Measurements from ENCODE around the gene TSPO. TPM values are rescaled to one million over a fixed set of nuclear protein-coding genes. Genes with fewer than 3 reads are reported as not detected.

TSPO gene
- total RNA-seq, 3 donors from 2014 or later (not counting 1 experiment from before 2014, with no cell fraction given), result 52.1 to 81.7 (median 59.3) TPM

- intact Hi-C loops (cut with micrococcal nuclease), result no loop called here
- H3K27me3 Mint-ChIP-seq (ENCODE audit: low read depth in 2 of 2), result no peaks in the 10 kb centered on the region
- DNase-seq (no peak), ATAC-seq (no peak)
- Histone ChIP-seq H3K4me1 (ENCODE audit: control insufficient read depth, insufficient read depth, low read length) (peaks cover 18% of the 10 kb centered on the region), H3K4me3 (ENCODE audit: low read length) (no peak overlapping the region), H3K27ac (ENCODE audit: low read length) (no peak overlapping the region), H3K36me3 (ENCODE audit: control insufficient read depth, insufficient read depth, low read length) (no peaks in the 10 kb centered on the region), H3K27me3 (ENCODE audit: control insufficient read depth, insufficient read depth, low read length) (no peaks in the 10 kb centered on the region), H3K9me3 (ENCODE audit: control insufficient read depth, insufficient read depth, low read length) (peaks cover 8% of the 10 kb centered on the region)
- no peak for TF ChIP-seq CTCF (IDR thresholded peaks at IDR 0.05)
- H3K4me3 Mint-ChIP-seq, result no peak overlapping the region
- H3K36me3 Mint-ChIP-seq, result no peaks in the 10 kb centered on the region
- H3K9me3 Mint-ChIP-seq, result no peaks in the 10 kb centered on the region
- peaks cover 0 to 21% of the 10 kb centered on the region in 2 donors for H3K4me1 Mint-ChIP-seq
- WGBS (ENCODE audit: insufficient coverage), result 90% methylated on average over 22 of the region's 22 CpGs
- H3K27ac Mint-ChIP-seq, result no peak overlapping the region
Measured at GRCh38 chr22:43209971-43210370, 58.6 kb downstream of the TSPO start.

- Histone ChIP-seq H3K27ac (ENCODE audit: low read length) (no peak overlapping the region), H3K36me3 (ENCODE audit: control insufficient read depth, insufficient read depth, low read length) (no peaks in the 10 kb centered on the region), H3K27me3 (ENCODE audit: control insufficient read depth, insufficient read depth, low read length) (no peaks in the 10 kb centered on the region), H3K9me3 (ENCODE audit: control insufficient read depth, insufficient read depth, low read length) (peaks cover 1% of the 10 kb centered on the region), H3K4me3 (ENCODE audit: low read length) (no peak overlapping the region), H3K4me1 (ENCODE audit: control insufficient read depth, insufficient read depth, low read length) (peaks cover 13% of the 10 kb centered on the region)
- no peak overlapping the region for H3K27ac Mint-ChIP-seq
- H3K9me3 Mint-ChIP-seq, result no peaks in the 10 kb centered on the region
- H3K4me3 Mint-ChIP-seq, result no peak overlapping the region
- ATAC-seq, result no peak
- no peak for DNase-seq
- WGBS (ENCODE audit: insufficient coverage), result 89% methylated on average over 34 of the region's 34 CpGs
- TF ChIP-seq CTCF (IDR thresholded peaks at IDR 0.05), result no peak
- H3K36me3 Mint-ChIP-seq, result no peaks in the 10 kb centered on the region
- H3K27me3 Mint-ChIP-seq (ENCODE audit: low read depth in 2 of 2), result peaks cover 0 to 4% of the 10 kb centered on the region in 2 donors
- peaks cover 0 to 16% of the 10 kb centered on the region in 2 donors for H3K4me1 Mint-ChIP-seq
- intact Hi-C loops (cut with micrococcal nuclease), result no loop called here
Measured at GRCh38 chr22:43210631-43211515, 59.5 kb downstream of the TSPO start.

GRCh38 chr22:43211941-43212433 lies 60.6 kb downstream of the TSPO start:
- Histone ChIP-seq H3K27ac (ENCODE audit: low read length) (no peak overlapping the region), H3K4me3 (ENCODE audit: low read length) (no peak overlapping the region), H3K9me3 (ENCODE audit: control insufficient read depth, insufficient read depth, low read length) (no peaks in the 10 kb centered on the region), H3K27me3 (ENCODE audit: control insufficient read depth, insufficient read depth, low read length) (no peaks in the 10 kb centered on the region), H3K4me1 (ENCODE audit: control insufficient read depth, insufficient read depth, low read length) (peaks cover 3% of the 10 kb centered on the region), H3K36me3 (ENCODE audit: control insufficient read depth, insufficient read depth, low read length) (no peaks in the 10 kb centered on the region)
- Mint-ChIP-seq H3K4me1 (peaks cover 0 to 5% of the 10 kb centered on the region in 2 donors), H3K27me3 (ENCODE audit: low read depth in 2 of 2) (peaks cover 0 to 4% of the 10 kb centered on the region in 2 donors), H3K36me3 (no peaks in the 10 kb centered on the region), H3K9me3 (no peaks in the 10 kb centered on the region), H3K27ac (no peak overlapping the region), H3K4me3 (no peak overlapping the region)
- no peak for DNase-seq
- intact Hi-C loops (cut with micrococcal nuclease), result no loop called here
- WGBS (ENCODE audit: insufficient coverage), result 89% methylated on average over 13 of the region's 13 CpGs
- TF ChIP-seq CTCF (IDR thresholded peaks at IDR 0.05), result no peak
- ATAC-seq, result no peak
